Loucy (cell line): Measurements from ENCODE around the gene NPFFR1.

ENCODE experiments used
- EZH2phosphoT487 ChIP-seq: fragments of 200-600 bp; IDR thresholded peaks from 2 replicates; pipeline ENCODE4 v1.6.1; 2018; ENCODE audit warnings: antibody characterized with exemption, mild to moderate bottlenecking, moderate library complexity, borderline replicate concordance
- TF ChIP-seq, protein P1 (sequence below): fragments of 200-600 bp; sonication (generic); conservative IDR thresholded peaks from 2 replicates; pipeline ENCODE4 v1.5.1; 2014; ENCODE audit warnings: mild to moderate bottlenecking, antibody characterized with exemption, low read length

- TF ChIP-seq, protein P1, sequence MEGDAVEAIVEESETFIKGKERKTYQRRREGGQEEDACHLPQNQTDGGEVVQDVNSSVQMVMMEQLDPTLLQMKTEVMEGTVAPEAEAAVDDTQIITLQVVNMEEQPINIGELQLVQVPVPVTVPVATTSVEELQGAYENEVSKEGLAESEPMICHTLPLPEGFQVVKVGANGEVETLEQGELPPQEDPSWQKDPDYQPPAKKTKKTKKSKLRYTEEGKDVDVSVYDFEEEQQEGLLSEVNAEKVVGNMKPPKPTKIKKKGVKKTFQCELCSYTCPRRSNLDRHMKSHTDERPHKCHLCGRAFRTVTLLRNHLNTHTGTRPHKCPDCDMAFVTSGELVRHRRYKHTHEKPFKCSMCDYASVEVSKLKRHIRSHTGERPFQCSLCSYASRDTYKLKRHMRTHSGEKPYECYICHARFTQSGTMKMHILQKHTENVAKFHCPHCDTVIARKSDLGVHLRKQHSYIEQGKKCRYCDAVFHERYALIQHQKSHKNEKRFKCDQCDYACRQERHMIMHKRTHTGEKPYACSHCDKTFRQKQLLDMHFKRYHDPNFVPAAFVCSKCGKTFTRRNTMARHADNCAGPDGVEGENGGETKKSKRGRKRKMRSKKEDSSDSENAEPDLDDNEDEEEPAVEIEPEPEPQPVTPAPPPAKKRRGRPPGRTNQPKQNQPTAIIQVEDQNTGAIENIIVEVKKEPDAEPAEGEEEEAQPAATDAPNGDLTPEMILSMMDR, result no peak
- TF ChIP-seq EZH2phosphoT487, result no peak
Measured at GRCh38 chr10:70281609-70282008, 2.2 kb downstream of the NPFFR1 start.
